IPS DF 4.7 (cell line): Measurements from ENCODE around the gene CORO2B.
"Not testable (repeated sequence)": the region's sequence is repeated elsewhere in the genome, so short reads cannot be mapped to it uniquely, and the experiment has no call there.

Source experiments
- DNase-seq: peaks from one replicate; pipeline ENCODE4 v3.0.0-alpha.2; 2013; ENCODE audit warnings: low spot score; ENCODE audit errors: extremely low read depth

Gene CORO2B

DNA sequence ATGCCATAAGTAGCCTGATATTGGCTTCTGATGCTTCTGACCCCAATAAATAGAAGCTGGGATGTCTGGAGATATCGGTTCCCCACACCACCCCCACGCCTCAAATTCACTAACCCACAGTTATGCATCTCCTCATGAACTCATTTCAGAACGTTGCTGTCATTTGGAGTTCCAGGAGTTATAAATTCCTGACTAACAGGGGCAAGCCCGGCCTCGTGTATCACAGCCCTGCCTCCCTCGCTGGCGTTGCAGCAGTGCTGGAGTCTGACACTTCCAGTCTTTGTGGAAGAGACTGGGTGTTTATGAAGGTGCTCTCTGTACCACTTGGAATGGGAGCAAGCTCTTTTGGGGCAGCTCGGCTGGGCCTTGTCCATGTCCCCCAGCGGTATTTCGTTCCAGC lies 140.9 kb downstream of the CORO2B start:
- no peak for DNase-seq

DNA sequence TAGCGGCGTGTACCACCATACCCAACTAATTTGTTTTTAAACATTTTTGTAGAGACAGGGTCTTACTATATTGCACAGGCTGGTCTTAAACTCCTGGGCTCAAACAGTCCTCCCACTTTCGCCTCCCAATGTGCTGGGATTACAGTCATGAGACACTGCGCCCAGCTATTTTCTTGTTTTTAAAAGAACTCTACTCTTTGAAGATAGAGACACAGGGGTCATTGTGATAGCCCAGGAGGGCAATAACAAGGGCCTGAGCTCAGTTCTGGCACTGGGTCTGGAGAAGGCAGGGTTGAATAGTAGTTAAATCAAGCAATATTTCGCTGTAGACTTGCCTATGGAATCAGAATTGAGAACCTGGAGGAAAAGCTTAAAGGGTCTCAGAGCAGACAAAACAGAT lies 143.1 kb downstream of the CORO2B start:
- DNase-seq = no peak

DNA sequence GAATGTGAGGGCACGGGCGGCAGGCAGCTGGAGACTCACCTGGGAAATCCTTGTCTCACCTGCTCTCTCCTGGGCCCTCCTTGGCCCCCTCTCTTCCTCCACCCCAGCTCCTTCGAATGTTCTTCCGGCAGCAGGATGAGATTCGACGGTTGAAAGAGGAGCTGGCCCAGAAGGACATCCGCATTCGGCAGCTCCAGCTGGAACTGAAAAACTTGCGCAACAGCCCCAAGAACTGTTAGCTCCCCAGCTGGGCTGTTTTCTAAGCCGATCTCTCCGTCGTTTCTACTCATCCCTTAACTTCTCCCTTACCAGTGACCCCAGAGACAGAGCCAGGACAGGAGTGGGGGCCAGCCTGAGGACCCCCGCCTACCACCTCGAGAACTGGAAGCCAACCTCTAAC lies 146.9 kb downstream of the CORO2B start:
- DNase-seq = no peak

DNA sequence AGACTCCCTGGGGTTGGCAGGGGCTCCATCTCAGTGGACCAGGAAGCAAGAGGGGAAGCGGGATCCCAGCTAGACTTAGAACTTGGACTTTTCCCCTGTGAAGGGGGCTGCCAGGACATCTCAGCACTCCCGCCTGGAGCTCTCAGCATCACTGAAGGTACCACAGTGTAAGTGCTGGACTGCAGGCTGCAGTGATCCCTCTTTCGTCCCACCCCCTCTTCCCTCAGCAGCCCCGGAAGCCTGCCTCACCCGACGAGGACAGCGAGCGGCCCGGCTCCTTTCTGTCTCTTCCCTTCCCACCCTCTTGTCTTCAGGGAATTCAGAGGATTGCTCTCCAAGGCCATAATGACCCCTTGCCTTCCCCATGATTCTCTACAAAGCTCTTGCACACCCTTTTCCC lies 147.5 kb downstream of the CORO2B start:
- no peak for DNase-seq

DNA sequence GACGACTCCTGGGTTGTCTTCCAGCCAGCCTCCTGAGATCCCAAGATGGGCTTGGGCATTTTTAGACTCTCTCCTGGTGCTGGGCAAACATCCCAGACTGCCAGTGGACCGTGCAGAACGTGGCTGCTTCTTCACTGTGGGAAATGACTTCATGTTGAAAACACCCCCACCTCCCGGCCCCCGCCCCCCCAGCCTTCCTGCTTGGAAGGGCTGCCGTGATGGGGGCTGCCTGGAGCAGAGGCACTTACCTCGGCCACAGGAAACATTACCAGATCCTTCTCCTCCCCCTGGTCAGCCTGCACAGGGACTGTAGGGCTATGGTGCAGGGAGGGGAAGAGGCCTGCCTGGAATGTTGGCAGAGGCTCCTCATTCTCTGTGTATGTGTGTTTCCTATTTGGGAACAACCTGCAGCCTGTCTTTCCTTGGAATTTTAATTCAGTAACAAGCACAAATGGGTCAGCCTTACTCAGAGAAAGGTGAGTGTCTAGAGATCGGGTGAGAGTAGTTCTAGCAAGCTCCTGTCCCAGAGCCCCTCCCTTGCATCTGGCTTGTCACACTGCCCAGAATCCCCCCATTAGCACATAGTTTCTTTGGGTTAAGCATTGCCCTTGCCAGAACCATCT lies 151.1 kb downstream of the CORO2B start:
- no peak for DNase-seq

DNA sequence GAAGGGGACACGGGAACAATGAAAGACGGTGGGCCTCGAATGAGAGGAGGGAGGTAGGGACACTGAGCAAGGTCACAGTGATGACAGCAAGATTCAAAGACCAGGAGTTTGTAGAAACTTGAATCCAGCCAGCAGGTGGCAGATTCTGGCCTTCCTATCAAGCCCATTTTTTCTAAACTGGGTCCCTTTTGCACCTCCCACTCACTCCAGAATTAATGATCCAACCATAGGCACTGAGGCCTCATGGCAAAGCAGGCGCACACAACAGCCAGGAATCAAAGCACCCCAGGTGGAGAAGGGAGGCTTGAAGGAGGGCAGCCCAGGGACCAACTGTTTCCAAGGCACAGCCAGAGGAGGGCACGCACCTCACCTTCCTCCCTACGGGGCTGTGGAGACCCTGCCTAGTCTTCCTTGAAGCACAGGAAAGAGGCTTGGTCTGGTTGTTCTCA lies 151.7 kb downstream of the CORO2B start:
- no peak for DNase-seq

DNA sequence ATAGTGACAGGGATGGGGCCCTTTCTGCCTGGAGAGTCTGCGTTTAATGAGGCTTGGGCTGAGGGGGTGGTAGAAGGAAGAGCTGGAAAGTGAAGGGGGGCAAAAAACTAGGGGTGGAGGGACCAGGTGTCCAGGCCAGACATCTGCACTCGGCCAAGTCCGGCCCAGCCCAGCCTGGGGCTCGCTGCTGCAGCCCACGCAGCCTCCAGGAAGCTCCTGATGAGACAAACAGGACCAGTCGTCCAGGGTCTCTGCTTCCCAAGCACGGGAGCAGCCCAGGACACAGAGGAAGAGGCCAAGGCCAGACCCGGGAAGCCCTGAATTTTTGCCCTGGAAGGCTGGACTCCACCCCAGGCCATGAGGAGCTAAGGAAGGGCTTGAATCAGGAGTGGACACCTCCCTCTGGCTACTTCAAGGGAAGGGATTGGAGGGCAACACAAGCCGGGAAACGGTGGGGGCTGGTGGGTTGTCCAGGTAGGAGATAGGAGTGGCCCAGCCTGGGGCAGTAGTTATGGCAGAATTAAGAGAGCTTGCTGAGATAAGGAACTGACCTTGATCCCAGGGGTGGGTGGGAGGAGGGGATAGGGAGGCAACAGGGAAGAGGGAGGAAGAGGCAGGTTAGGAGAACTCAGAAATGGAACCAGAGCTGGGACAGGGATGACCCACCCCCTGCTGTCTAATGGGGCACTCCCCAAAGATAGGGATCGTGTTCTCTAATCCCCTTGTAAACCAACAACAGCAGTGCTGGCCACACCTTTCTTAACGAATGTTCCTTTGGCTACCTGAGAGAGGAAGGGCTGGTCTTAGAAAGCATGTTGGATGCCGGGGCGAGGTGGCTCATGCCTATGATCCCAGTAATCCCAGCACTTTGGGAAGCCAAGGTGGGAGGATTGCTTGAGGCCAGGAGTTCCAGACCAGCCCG lies 152.4 kb downstream of the CORO2B start:
- DNase-seq = no peak

DNA sequence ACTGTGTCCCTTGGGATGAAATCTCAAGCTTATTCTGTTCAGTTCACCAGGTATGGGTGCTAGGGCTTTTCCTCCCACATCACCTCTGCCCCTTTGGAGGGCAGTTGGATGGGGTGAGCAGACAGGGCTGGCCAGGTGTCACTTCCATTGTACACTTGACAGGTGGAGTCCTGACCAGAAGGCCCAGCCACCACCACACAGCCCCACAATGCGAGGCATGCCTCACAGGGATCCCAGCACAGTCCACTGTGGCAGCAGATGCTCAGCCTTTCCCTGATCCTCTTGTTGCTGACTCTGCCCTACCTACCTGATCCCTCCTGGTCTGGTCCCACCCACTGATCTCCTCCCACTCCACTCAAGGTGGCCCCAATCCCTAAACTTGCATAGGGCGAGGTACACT lies 153.7 kb downstream of the CORO2B start:
- DNase-seq = no peak

DNA sequence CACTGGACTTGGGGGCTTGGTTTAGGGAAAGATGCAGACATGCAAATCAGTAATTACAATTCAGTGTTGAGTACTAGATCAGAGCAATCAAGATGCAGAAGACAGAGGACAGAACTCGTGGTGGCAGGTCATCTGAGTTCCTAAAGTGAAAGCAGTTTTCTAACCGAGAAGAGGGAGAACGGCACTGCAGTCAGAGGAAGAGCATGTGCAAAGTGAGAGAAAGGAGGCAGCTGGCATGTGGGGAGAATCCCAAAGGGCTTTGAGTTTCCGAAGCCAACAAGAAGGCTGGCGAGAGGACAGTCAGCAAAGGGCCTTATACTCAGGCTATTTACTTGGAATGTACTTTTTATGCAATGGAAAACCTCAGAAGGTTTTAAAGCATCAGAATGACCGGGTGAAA lies 154.9 kb downstream of the CORO2B start:
- no peak for DNase-seq

DNA sequence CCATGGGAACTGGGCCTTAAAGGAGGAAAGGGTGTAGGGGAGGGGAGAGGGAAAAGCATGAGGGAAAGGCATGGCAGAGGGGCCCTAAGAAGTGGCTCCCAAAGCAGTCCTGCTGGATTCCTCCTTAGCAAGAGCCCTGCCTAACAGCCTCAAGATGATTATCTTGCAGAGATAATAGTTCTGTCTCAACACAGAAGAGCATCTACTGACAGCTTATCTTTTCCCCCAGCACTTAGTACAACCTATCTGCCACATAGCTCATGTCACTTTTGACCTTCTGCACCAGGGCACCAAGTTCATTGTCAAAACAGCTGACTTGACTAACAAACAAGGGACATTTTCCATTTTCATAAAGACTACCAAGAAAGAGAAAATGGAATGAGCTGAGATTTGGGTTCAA lies 155.6 kb downstream of the CORO2B start:
- no peak for DNase-seq

DNA sequence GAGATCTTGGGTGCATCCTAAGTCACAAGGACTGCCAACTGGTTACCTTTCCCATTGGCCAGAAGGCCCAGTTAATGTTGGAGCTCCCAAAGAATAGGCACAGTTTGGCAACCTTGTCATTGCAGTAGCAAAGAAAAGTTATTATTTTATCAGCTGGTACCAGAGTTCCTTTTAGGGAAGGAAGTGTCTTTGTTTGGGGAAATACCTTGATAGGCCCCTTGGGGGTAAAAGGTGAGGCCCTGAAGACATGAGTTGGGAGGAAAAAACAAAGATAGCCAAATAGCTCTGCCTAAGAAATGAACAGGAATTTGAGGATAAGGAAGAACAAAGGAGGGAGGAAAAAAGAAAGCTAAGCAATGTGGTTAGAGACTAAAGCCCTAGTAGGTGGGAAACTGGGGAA lies 156.1 kb downstream of the CORO2B start:
- DNase-seq = no peak

DNA sequence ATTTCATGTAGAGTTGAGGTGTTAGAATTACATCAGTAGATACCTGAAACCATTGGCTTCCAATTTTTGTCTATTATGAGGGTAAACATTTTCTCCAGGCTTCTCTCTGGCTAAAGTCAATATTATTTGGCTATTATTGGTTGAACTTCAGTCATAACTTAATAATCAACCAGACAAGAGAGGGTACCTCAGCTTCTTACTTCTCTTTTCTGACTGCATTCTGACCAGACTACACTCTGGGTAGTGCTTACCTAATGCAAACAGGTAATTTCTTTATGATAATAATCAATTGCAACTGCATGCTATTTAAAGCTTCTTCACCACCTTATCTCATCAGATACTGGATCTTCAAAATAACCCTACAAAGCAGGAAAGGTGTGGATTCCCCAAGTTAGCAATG lies 156.8 kb downstream of the CORO2B start:
- DNase-seq = no peak

DNA sequence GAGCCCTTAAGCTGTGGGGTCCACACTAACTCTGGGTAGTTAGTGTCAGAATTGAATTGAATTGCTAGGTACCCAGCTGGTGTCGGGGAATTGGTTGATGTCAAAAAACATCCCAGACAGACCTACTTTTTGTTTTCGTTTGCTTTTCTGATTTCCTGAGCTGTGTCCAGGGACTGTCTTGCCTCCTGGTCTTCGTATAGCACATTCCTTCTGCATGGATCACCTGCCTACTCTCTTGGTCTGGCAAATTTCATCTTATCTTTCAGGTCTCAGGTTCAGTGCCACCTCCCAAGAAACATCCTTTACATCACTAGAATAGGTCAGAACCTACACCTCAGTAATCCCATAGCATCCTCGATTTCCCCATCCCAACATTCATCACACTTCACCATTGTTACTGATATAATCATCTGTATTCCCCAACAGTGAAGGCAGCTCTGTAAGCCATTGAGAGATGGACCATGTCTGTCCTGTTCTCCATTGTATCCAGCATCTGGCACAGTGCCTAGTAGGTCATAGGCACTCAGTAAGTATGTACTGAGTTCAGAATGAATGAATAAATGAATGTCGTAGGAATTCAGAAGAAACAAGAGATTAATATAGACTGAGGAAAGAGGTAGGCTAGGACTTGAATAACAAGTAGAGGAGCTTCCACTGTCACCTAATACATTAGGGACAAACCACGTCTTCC lies 160.7 kb downstream of the CORO2B start:
- DNase-seq = no peak

DNA sequence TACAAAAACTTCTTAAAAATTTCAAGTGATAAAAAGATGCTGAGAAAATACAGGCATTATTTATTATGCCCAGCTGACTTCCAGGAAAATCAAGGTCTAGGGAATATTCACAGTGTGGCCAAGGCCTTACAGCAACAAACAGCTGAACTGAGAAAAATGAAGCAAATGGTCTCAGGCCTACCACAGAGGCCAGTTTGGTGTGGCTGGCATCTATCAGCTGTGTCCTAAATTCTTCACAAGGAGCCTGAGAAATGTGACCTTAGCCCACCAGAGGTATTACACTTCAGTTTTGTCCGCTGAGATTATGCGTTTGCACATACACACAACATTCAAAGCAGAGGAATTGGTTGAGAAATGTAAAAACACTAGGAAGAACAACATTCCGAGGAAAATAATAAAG lies 164.5 kb downstream of the CORO2B start:
- DNase-seq = no peak

DNA sequence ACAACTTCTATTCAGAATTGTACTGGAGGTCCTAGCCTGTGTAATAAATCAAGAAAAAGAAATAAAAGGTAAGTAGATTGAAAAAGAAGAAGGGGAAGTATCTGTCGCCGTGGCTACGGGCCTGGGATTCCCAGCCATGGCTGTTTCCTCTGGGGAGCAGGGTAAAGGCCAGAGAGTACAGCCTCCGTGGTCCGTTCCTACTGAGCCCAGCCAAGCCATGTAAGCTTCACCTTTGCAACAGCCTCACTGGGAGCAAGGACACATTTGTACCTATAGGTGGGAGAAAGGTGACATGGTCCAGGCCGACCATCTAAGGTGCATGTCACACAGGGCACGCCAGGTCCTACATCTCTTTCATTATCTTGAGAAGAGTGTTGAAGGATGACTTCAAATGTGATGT lies 170.6 kb downstream of the CORO2B start:
- DNase-seq = no peak

DNA sequence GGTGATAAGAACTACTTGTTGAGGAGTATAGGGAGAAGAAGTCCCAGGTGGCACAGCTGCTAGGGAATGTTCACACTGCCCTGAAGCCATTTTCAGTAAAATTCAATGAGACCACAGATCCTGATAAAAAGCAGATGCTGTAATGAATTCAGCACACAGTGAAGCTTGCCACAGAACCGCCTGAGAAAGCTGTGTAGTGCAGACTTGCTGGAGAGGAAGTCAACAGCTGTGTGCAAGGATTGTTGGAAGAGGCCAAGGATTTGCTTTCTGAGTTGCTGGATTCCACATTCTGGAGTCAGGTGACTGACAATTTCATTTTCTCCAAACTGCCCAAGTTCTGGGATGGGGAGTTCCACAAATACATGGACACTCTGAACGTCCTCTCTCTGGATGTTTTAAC lies 171.0 kb downstream of the CORO2B start:
- no peak for DNase-seq

DNA sequence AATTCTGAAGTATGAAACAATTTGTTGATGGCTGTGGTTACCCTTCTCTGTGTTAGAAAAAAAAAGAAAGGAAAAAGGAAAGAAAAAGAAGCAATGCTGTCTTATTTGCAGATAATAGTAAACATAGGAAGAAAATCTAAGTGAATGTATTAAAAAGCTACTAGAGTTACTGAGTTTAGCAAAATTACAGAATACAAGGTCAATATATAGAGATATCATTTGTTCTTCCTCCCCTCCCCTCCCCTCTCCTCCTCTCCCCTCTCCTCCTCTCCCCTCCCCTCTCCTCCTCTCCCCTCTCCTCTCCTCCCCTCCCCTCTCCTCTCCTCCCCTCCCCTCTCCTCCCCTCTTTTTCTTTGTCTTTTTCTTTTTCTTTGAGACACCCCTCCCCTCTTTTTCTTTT lies 172.8 kb downstream of the CORO2B start:
- no peak for DNase-seq

DNA sequence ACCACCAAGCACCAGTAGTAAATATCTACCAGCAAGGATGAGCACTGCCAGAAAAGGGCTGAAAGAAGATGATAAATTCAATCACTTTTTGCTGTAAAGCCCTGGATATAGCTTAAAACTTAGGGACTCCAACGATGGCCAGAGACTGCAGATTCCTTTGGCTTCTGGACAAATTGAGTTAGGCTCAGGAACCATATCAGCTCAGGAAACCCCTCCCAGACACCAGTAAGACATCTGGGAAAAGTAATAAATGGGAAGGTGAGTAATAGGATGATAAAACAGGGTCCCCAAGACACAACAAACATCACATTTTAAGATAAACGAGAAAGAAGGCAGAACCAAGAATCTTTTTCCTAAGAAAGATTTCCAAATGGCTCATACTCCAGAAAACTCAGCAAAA lies 176.9 kb downstream of the CORO2B start:
- no peak for DNase-seq

DNA sequence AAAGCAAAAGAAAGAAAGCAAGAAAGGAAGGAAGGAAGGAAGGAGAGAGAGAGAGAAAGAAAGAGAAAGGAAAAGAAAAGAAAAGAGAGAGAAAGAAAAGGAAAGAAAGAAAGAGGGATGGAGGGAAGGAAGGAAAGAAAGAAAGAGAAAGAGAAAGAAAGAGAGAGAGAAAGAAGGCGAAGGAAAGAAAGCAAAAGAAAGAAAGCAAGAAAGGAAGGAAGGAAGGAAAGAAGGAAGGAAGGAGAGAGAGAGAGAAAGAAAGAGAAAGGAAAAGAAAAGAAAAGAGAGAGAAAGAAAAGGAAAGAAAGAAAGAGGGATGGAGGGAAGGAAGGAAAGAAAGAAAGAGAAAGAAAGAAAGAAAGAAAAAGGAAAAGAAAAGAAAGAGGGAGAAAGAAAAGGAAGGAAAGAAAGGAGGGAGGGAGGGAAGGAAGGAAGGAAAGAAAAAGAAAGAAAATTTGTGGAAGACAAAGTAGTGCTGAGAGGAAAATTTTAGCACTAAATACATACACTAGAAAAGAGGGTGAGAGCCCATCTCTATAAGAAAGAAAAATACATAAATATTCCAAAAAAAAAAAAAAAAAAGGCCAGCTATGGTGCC lies 181.3 kb downstream of the CORO2B start:
- not testable (repeated sequence) for DNase-seq

DNA sequence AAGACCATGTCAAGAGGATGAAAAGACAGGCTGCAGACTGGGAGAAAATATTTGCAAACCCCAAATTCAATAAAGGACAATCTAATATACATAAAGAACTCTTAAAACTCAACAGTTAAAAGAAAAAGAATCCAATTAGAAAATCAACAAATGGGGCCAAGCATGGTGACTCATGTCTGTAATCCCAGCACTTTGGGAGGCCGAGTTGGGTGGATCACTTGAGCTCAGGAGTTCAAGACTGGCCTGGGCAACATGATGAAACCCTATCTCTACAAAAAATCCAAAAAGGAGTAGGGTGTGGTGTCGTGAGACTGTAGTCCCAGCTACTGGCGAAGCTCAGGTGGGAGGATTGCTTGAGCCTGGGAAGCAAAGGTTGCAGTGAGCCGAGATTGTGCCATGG lies 184.3 kb downstream of the CORO2B start:
- no peak for DNase-seq

DNA sequence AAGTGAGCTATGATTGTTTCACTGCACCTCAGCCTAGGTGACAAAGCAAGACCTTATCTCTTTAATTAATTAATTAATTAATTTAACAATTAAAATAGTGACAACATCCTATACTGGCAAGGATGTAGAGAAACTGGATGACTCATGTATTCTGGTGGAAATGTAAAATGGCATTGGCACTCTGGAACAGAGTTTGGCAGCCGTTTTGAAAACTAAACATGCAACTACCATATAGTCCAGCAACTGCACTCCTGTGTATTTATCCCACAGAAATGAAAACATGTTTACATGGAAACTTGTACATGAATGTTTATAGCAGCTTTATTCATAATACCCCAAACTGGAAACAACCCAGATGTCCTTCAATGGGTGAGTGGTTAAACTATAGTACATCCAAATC lies 185.3 kb downstream of the CORO2B start:
- no peak for DNase-seq
